ENCODE measurements around the gene CORO2A. TPM values are rescaled to one million over a fixed set of nuclear protein-coding genes. Genes with fewer than 3 reads are reported as not detected.

Gene CORO2A
- total and polyA plus RNA-seq, 7 donors: 1.2 to 39.6 (median 1.8) TPM

GRCh38 chr9:98161851-98162250 lies 30.6 kb downstream of the CORO2A start:
- no peaks in the 10 kb centered on the region for H3K27me3 ChIP-seq
- H3K36me3 ChIP-seq: no peaks in the 10 kb centered on the region
- H3K9me3 ChIP-seq: no peaks in the 10 kb centered on the region
- DNase-seq: peak; percentile 14
- no peak for TF ChIP-seq POLR2A (IDR thresholded peaks at IDR 0.05)
- TF ChIP-seq POLR2AphosphoS5 (IDR thresholded peaks at IDR 0.05): no peak
- no peak for TF ChIP-seq CTCF (IDR thresholded peaks at IDR 0.05)
- TF ChIP-seq EP300 (IDR thresholded peaks at IDR 0.05): no peak
- WGBS, 2 donors: 90 to 93% methylated on average over 4 of the region's 4 CpGs
- intact Hi-C loops (cut with DNase I): no loop called here
- H3K4me3 ChIP-seq: no peak overlapping the region
- no peaks in the 10 kb centered on the region for H3K4me1 ChIP-seq
- H3K27ac ChIP-seq: no peak overlapping the region

DNA sequence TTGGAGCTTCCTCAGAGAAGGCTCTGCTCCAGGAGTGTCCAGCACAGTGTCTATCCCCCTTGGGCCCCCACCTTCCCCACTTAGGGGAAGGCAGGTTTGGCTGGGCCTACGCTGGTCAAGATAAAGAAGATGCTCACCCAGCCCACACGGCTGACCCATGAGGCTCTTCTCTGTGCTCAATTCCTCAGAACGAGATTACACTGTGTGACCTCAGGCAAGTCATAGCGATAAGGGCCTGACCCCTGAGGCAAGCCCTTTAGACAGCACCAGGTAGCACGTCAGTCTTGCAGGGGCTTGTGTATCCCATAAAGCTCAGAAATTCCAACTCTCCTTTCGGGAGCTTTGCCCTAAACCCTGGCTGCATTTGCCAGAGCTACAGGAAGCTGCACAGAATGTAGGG lies 32.6 kb downstream of the CORO2A start:
- Histone ChIP-seq H3K4me1 (no peaks in the 10 kb centered on the region), H3K27ac (no peak overlapping the region), H3K27me3 (no peaks in the 10 kb centered on the region), H3K36me3 (no peaks in the 10 kb centered on the region), H3K9me3 (no peaks in the 10 kb centered on the region), H3K4me3 (no peak overlapping the region)
- DNase-seq: no peak
- WGBS, 2 donors: 91 to 93% methylated on average over 6 of the region's 6 CpGs
- intact Hi-C loops (cut with DNase I): no loop called here
- TF ChIP-seq POLR2A (IDR thresholded peaks at IDR 0.05) (no peak), CTCF (IDR thresholded peaks at IDR 0.05) (no peak), POLR2AphosphoS5 (IDR thresholded peaks at IDR 0.05) (no peak), EP300 (IDR thresholded peaks at IDR 0.05) (no peak)

GRCh38 chr9:98159301-98159700 lies 33.1 kb downstream of the CORO2A start:
- Histone ChIP-seq H3K9me3 (no peaks in the 10 kb centered on the region), H3K4me3 (no peak overlapping the region)
- peak; percentile 55 for DNase-seq

GRCh38 chr9:98158071-98158831 lies 34.2 kb downstream of the CORO2A start:
- intact Hi-C loops (cut with DNase I): no loop called here
- Histone ChIP-seq H3K27me3 (no peaks in the 10 kb centered on the region), H3K4me3 (no peak overlapping the region), H3K27ac (no peak overlapping the region), H3K4me1 (no peaks in the 10 kb centered on the region), H3K9me3 (no peaks in the 10 kb centered on the region), H3K36me3 (no peaks in the 10 kb centered on the region)
- DNase-seq: no peak
- WGBS, 2 donors: 17 to 70% methylated on average over 4 of the region's 4 CpGs
- TF ChIP-seq CTCF (IDR thresholded peaks at IDR 0.05): no peak
- TF ChIP-seq POLR2AphosphoS5 (IDR thresholded peaks at IDR 0.05): no peak
- no peak for TF ChIP-seq POLR2A (IDR thresholded peaks at IDR 0.05)
- TF ChIP-seq EP300 (IDR thresholded peaks at IDR 0.05): no peak

More at GRCh38 chr9:98159301-98159700, 33.1 kb downstream of the CORO2A start:
- 92 to 95% methylated on average over 5 of the region's 5 CpGs for WGBS, 2 donors
- no peak overlapping the region for H3K27ac ChIP-seq
- TF ChIP-seq POLR2AphosphoS5 (IDR thresholded peaks at IDR 0.05) (no peak), POLR2A (IDR thresholded peaks at IDR 0.05) (no peak), CTCF (IDR thresholded peaks at IDR 0.05) (no peak), EP300 (IDR thresholded peaks at IDR 0.05) (no peak)
- H3K4me1 ChIP-seq: no peaks in the 10 kb centered on the region
- intact Hi-C loops (cut with DNase I): no loop called here
- H3K36me3 ChIP-seq: no peaks in the 10 kb centered on the region
- no peaks in the 10 kb centered on the region for H3K27me3 ChIP-seq
